ENCODE data around the gene MALT1.

DNA sequence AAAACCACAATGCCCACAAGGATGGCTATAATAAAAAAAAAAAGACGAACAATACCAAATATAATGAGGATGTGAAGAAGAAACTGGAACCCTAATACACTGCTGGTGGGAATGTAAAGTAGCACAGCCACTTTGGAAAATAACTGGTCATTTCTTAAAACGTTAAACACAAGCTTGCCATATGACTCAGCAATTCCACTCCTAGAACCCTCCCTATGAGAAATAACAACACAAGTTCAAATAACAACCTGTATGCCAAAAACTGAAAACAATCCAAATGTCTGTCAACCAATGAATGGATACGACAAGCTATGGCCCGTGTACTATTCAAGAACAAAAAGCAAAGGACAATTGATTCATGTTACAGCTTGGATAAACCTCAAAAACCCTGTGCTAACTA, 35.4 kb upstream of the MALT1 start:
- TF ChIP-seq JUN (IDR thresholded peaks at IDR 0.05), result no peak
- TF ChIP-seq MYC (IDR thresholded peaks at IDR 0.05; ENCODE audit: borderline replicate concordance, low read length), result no peak

All from A549 (cell line).